Endothelial cell of umbilical vein (primary cell): ENCODE results near the gene PPP1R13B. TPM values are rescaled to one million over a fixed set of nuclear protein-coding genes. Genes with fewer than 3 reads are reported as not detected.

Source experiments
- BruUV-seq: library from RNA; stranded (reverse); fragments of 400-500 nt; replicated peaks from 2 replicates; lab custom pipeline; 2021; lab: Mats Ljungman, UMichigan
- CTCF ChIA-PET: fragments of 300-600, 350-600 bp; sonication (Branson Sonifier 250); formaldehyde crosslinking; loops from one replicate; lab custom pipeline; 2021; ENCODE audit warnings: antibody characterized with exemption, inconsistent platforms; lab: Charles Lee
- POLR2A ChIA-PET: fragments of 300-600, 350-600 bp; sonication (Branson Sonifier 250); formaldehyde crosslinking; loops from one replicate; lab custom pipeline; 2021; ENCODE audit warnings: antibody characterized with exemption, inconsistent platforms; lab: Charles Lee
- DNase-seq: peaks from one replicate; pipeline ENCODE4 v3.0.0-alpha.2; 2011; ENCODE audit warnings: low read depth, low spot score
- FAIRE-seq: peaks from 2 replicates; lab custom pipeline; 2011; peaks lifted over from hg19 to GRCh38; lab: Jason Lieb, UNC
- H2AFZ ChIP-seq: 2 replicates; pipeline ENCODE4 v1.6.0; 2012; ENCODE audit warnings: low read depth, low read length, control low read depth, inconsistent platforms
- H3K27ac ChIP-seq: 2 replicates; pipeline ENCODE4 v1.5.1; 2011; ENCODE audit warnings: low read depth, mild to moderate bottlenecking, control low read depth, low read length, moderate library complexity; ENCODE audit not compliant: insufficient read depth
- H3K27me3 ChIP-seq, 2 experiments: 2 replicates each; pipeline versions ENCODE4 v1.6.0 to v1.6.1; 2011; ENCODE audit warnings: low read length in 2 of 2, mixed read lengths in 1 of 2; ENCODE audit not compliant: control insufficient read depth in 2 of 2, insufficient read depth in 2 of 2
- H3K36me3 ChIP-seq, 2 experiments: 2 replicates in 1 of 2; 3 replicates in 1 of 2; pipeline ENCODE4 v1.5.1; 2011; ENCODE audit warnings: low read length in 2 of 2, mild to moderate bottlenecking in 1 of 2, moderate library complexity in 1 of 2; ENCODE audit not compliant: control insufficient read depth in 2 of 2, insufficient read depth in 2 of 2; ENCODE audit errors: extremely low read depth in 1 of 2
- H3K4me1 ChIP-seq: 3 replicates; pipeline ENCODE4 v1.5.1; 2011; ENCODE audit warnings: mild to moderate bottlenecking, low read length; ENCODE audit not compliant: control insufficient read depth, insufficient read depth; ENCODE audit errors: extremely low read depth
- H3K4me2 ChIP-seq: 2 replicates; pipeline ENCODE4 v1.6.1; 2011; ENCODE audit warnings: low read length, control low read depth, mixed read lengths; ENCODE audit not compliant: insufficient read depth
- H3K4me3 ChIP-seq, 3 experiments: fragments of 200-600 bp in 1 of 3; sonication (generic), shearing (Covaris generic) in 1 of 3; replicated peaks in 1 of 3; 2 replicates each; pipeline ENCODE4 v1.5.1; 2011 to 2016; ENCODE audit warnings: control low read depth in 3 of 3, low read length in 3 of 3, mild to moderate bottlenecking in 2 of 3, inconsistent platforms in 1 of 3, low read depth in 1 of 3, moderate library complexity in 1 of 3; ENCODE audit not compliant: insufficient read depth in 1 of 3
- H3K79me2 ChIP-seq: 2 replicates; pipeline ENCODE4 v1.6.0; 2012; ENCODE audit warnings: low read length, inconsistent platforms; ENCODE audit not compliant: control insufficient read depth, insufficient read depth
- H3K9ac ChIP-seq: replicated peaks from 2 replicates; pipeline ENCODE3; 2011; ENCODE audit warnings: low read length, control low read depth; ENCODE audit not compliant: insufficient read depth; ENCODE audit errors: extremely low read depth
- H3K9me1 ChIP-seq: replicated peaks from 3 replicates; pipeline ENCODE4 v1.6.0; 2011; ENCODE audit warnings: mild to moderate bottlenecking, low read length; ENCODE audit not compliant: control insufficient read depth, insufficient read depth; ENCODE audit errors: extremely low read depth
- H3K9me3 ChIP-seq: replicated peaks from 2 replicates; pipeline ENCODE4 v1.5.1; 2012; ENCODE audit warnings: low read length, inconsistent platforms; ENCODE audit not compliant: control insufficient read depth, insufficient read depth
- H4K20me1 ChIP-seq: replicated peaks from 2 replicates; pipeline ENCODE3; 2011; ENCODE audit warnings: mild to moderate bottlenecking, low read length; ENCODE audit not compliant: control insufficient read depth, insufficient read depth; ENCODE audit errors: extremely low read depth
- CTCF ChIP-seq, 2 donors: IDR thresholded peaks; 1 replicate in 1 of 2; 2 replicates in 1 of 2; pipeline ENCODE4 v1.5.1; 2011; ENCODE audit warnings: low read length in 2 of 2, mild to moderate bottlenecking in 2 of 2, moderate library complexity in 2 of 2, control low read depth in 1 of 2, inconsistent platforms in 1 of 2, low read depth in 1 of 2; ENCODE audit not compliant: insufficient read depth in 1 of 2; ENCODE audit errors: extremely low read depth in 1 of 2
- EZH2 ChIP-seq: IDR thresholded peaks from 2 replicates; pipeline ENCODE4 v1.6.1; 2012; ENCODE audit warnings: borderline replicate concordance, low read depth, mild to moderate bottlenecking, moderate library complexity, low read length, inconsistent platforms; ENCODE audit not compliant: severe bottlenecking
- FOS ChIP-seq: IDR thresholded peaks from 2 replicates; pipeline ENCODE4 v1.6.1; 2011; ENCODE audit warnings: mild to moderate bottlenecking, low read length, moderate library complexity, borderline replicate concordance; ENCODE audit not compliant: insufficient read depth
- GATA2 ChIP-seq: IDR thresholded peaks from 2 replicates; pipeline ENCODE4 v1.7.0; 2011; ENCODE audit warnings: low read depth, mild to moderate bottlenecking, moderate library complexity, mixed read lengths, low read length; ENCODE audit not compliant: insufficient read length, insufficient read depth
- JUN ChIP-seq: IDR thresholded peaks from 2 replicates; pipeline ENCODE4 v1.6.1; 2011; ENCODE audit warnings: borderline replicate concordance, low read depth; ENCODE audit not compliant: insufficient read length, insufficient read depth
- MAX ChIP-seq: IDR thresholded peaks from 2 replicates; pipeline ENCODE4 v1.6.1; 2011; ENCODE audit not compliant: insufficient read depth, insufficient read length
- MYC ChIP-seq: IDR thresholded peaks from one replicate; pipeline ENCODE4 v1.6.1; 2011; ENCODE audit warnings: mild to moderate bottlenecking, low read depth, low read length
- POLR2A ChIP-seq: IDR thresholded peaks from 2 replicates; pipeline ENCODE4 v1.6.1; 2012; ENCODE audit warnings: low read depth, mild to moderate bottlenecking, control low read depth, low read length
- POLR2AphosphoS5 ChIP-seq: IDR thresholded peaks from 2 replicates; pipeline ENCODE4 v1.6.1; 2012; ENCODE audit warnings: low read depth, mild to moderate bottlenecking, control low read depth, low read length, moderate library complexity; ENCODE audit not compliant: insufficient read depth
- dilution Hi-C: fragments of 300-500 bp; cut with MboI; formaldehyde crosslinking; loops from one replicate; pipeline ENCODE4 v1.15.0; 2019; ENCODE audit warnings: low sequenced_read_pairs; ENCODE audit not compliant: extremely low pct_ligation_motif_present
- intact Hi-C: fragments of 100-400 bp; cut with micrococcal nuclease; formaldehyde crosslinking; loops from one replicate; pipeline ENCODE4 v1.10.0; 2022
- polyA plus RNA-seq, 4 experiments: library from polyadenylated mRNA; depleted of rRNA in 3 of 4; stranded (reverse) in 3 of 4; unstranded in 1 of 4; fragments of >200 nt; gene quantifications; 2 replicates each; pipeline versions ENCODE4 v1.2.1 to v1.2.3, GENCODE V29; 2011 to 2012; ENCODE audit warnings: missing spikeins in 1 of 4
- total RNA-seq: library from RNA; stranded (reverse); gene quantifications from 2 replicates; pipeline ENCODE4 v1.2.3, GENCODE V29; 2021

Gene PPP1R13B
- total and polyA plus RNA-seq, 2 donors (not counting 3 experiments of a cell fraction or from before 2014, with no cell fraction given), result 10.0 to 30.0 TPM

GRCh38 chr14:103765526-103765925 lies 81.8 kb downstream of the PPP1R13B start:
- peak; percentile 49 for DNase-seq
- Histone ChIP-seq H3K4me3 (no peak overlapping the region), H3K9me3 (no peaks in the 10 kb centered on the region), H3K4me1 (peaks cover 5% of the 10 kb centered on the region), H4K20me1 (no peaks in the 10 kb centered on the region), H2AFZ (no peak overlapping the region), H3K9ac (no peak overlapping the region), H3K27ac (no peak overlapping the region), H3K9me1 (no peaks in the 10 kb centered on the region), H3K36me3 (no peaks in the 10 kb centered on the region), H3K27me3 (no peaks in the 10 kb centered on the region), H3K4me2 (peak overlapping the region; percentile 47), H3K79me2 (no peaks in the 10 kb centered on the region)
- CTCF ChIA-PET, result interaction anchor here (1.0 to 1.2 kb wide), 3 partner anchors 17 to 43 kb away, joined by 3 to 4 read pairs (median 3); no protein-coding TSS in a partner anchor
- no peak for TF ChIP-seq MYC
- no peak for TF ChIP-seq POLR2AphosphoS5
- TF ChIP-seq CTCF (IDR thresholded peaks at IDR 0.05; ENCODE audit: extremely low read depth in 1 of 2, insufficient read depth in 1 of 2, low read depth in 1 of 2, low read length in 2 of 2), result no peak
- no peak for TF ChIP-seq MAX
- no peak for TF ChIP-seq FOS
- no peak for TF ChIP-seq JUN
- no peak for TF ChIP-seq EZH2
- TF ChIP-seq GATA2, result no peak
- no peak for TF ChIP-seq POLR2A
- intact Hi-C loops (no loop called here), dilution Hi-C loops (no loop called here)
- FAIRE-seq, result peak; percentile 38
- POLR2A ChIA-PET, result no interaction called here
- BruUV-seq, result no TSS peak
